HepG2 (cell line): ENCODE data around the gene IL17RC. TPM values are rescaled to one million over a fixed set of nuclear protein-coding genes. Genes with fewer than 3 reads are reported as not detected.
A peak's percentile ranks its signal among the peaks of the same experiment; 100 is the strongest.

Experiments
- AGO1 ChIP-seq: fragments of 200-400 bp; formaldehyde crosslinking; IDR thresholded peaks from 2 replicates; pipeline ENCODE4 v1.6.1; 2017; ENCODE audit warnings: mild to moderate bottlenecking, low read depth, low read length, moderate library complexity; ENCODE audit not compliant: poor library complexity, severe bottlenecking
- CREB3 ChIP-seq: sonication (generic); formaldehyde crosslinking; IDR thresholded peaks from 2 replicates; pipeline ENCODE4 v1.5.0; 2020; ENCODE audit warnings: missing genetic modification reagents
- LCORL ChIP-seq, 2 experiments: fragments of 450-650 bp in 1 of 2; sonication (generic) in 1 of 2; formaldehyde crosslinking in 1 of 2; IDR thresholded peaks; 2 replicates each; pipeline versions ENCODE4 v1.5.0 to v1.6.1; 2017 to 2020; ENCODE audit warnings: antibody characterized with exemption in 1 of 2, missing genetic modification reagents in 1 of 2
- PATZ1 ChIP-seq: sonication (generic); formaldehyde crosslinking; IDR thresholded peaks from 2 replicates; pipeline ENCODE4 v1.4.0; 2020; ENCODE audit warnings: missing genetic modification reagents
- RARA ChIP-seq: IDR thresholded peaks from 2 replicates; pipeline ENCODE4 v1.6.1; 2016; ENCODE audit warnings: missing genetic modification reagents, missing compliant biosample characterization
- SNAPC4 ChIP-seq: sonication (generic); formaldehyde crosslinking; IDR thresholded peaks from 2 replicates; pipeline ENCODE4 v1.4.0; 2020; ENCODE audit warnings: mild to moderate bottlenecking, missing genetic modification reagents
- ZNF280D ChIP-seq: sonication (generic); formaldehyde crosslinking; IDR thresholded peaks from 2 replicates; pipeline ENCODE4 v1.5.1; 2020; ENCODE audit warnings: mild to moderate bottlenecking, missing genetic modification reagents
- ZNF383 ChIP-seq: sonication (generic); formaldehyde crosslinking; IDR thresholded peaks from 2 replicates; pipeline ENCODE4 v1.4.0; 2020; ENCODE audit warnings: missing genetic modification reagents, mild to moderate bottlenecking, borderline replicate concordance
- polyA plus RNA-seq, 8 experiments: library from polyadenylated mRNA; depleted of rRNA in 3 of 8; stranded (reverse) in 7 of 8; unstranded in 1 of 8; fragments of >200 nt; fragmentation: Illumina TruSeq in 4 of 8; extraction: Trizol in 4 of 8; gene quantifications; 2 replicates each; pipeline versions ENCODE4 v1.2.1 to v1.2.3, GENCODE V29; 2011 to 2016; ENCODE audit warnings: low read depth in 4 of 8, missing spikeins in 1 of 8, mixed read lengths in 1 of 8; ENCODE audit not compliant: insufficient read depth in 1 of 8
- total RNA-seq, 5 experiments: library from RNA; depleted of rRNA; stranded (reverse); fragments of >200 nt; fragmentation: Illumina TruSeq; extraction: Trizol; gene quantifications; 2 replicates each; pipeline ENCODE4 v1.2.3, GENCODE V29; 2016; ENCODE audit warnings: low read depth in 1 of 5

Gene IL17RC
- total and polyA plus RNA-seq, 2 of the 13 experiments (the other 11 are each of a cell fraction or from before 2014, with no cell fraction given), result 20.7 to 24.0 TPM

- TF ChIP-seq SNAPC4 (CRISPR knock-in tag) (no peak; the same call in 1 of the 2 replicates), ZNF280D (CRISPR knock-in tag) (peak; percentile 55; the same call in 1 of the 2 replicates), CREB3 (CRISPR knock-in tag) (0 out of 2 replicates have a peak, but pooled peaks have one; percentile 15), PATZ1 (CRISPR knock-in tag) (peak; percentile 7; the same call in 1 of the 2 replicates), RARA (no peak; the same call in 1 of the 2 replicates), AGO1 (peak; percentile 95), LCORL (IDR thresholded peaks at IDR 0.05) (no peak), LCORL (CRISPR knock-in tag; IDR thresholded peaks at IDR 0.05) (peak; percentile 86), ZNF383 (CRISPR knock-in tag) (no peak)
Observed at GRCh38 chr3:9946112-9947024, 29.5 kb downstream of the IL17RC start (continued).
